GM18511 (cell line): ENCODE measurements around the gene THEMIS.

Experiments
- ATAC-seq: cut with Tn5 transposase; IDR thresholded peaks from one replicate; pipeline ENCODE4 v1.9.1; 2021; ENCODE audit warnings: mild to moderate bottlenecking, moderate library complexity; ENCODE audit not compliant: unreplicated experiment

THEMIS gene

DNA sequence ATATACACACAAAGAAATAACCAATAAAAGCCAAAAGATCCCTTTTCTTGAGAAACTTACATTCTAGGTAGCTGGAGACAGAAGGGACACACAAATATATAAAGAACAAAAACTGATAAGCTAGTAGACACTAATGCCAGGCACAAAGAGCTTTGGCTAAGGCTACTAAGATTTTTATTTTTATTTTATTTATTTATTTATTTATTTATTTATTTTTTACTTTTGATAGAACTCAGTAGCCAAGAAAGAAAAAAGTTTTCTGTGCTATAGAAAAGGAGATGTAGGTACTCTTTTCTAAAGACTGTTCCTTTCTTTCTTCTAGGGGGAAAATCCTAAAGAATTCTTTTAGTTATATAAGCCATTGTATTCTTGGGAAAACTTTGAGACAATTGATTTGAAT, 34.1 kb downstream of the THEMIS start:
- no peak for ATAC-seq

DNA sequence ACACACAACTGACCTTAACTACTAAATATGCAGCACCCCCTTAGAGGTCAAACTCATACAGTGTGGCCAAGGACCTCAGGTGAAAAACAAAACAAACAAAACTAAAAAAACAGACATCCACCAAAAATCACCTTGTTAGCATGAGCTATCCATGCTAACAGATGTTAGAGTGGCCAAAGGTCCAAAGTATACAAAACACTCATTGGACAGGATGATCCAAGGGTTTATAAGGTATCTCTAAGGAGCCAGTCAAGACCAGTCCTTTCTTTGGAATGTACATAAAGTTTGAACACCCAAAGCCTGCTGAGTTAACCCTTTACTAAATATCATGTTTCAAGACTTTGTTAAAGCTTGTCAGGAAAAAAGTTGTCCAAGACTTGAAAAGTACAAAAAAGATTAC, 35.8 kb downstream of the THEMIS start:
- no peak for ATAC-seq

- ATAC-seq: no peak
Observed at GRCh38 chr6:127864701-127865100, 36.2 kb downstream of the THEMIS start.

- no peak for ATAC-seq
Observed at GRCh38 chr6:127860723-127861122, 40.1 kb downstream of the THEMIS start.

GRCh38 chr6:127859956-127860355, 40.9 kb downstream of the THEMIS start:
- ATAC-seq: no peak

GRCh38 chr6:127858727-127859391, 42.0 kb downstream of the THEMIS start:
- no peak for ATAC-seq

DNA sequence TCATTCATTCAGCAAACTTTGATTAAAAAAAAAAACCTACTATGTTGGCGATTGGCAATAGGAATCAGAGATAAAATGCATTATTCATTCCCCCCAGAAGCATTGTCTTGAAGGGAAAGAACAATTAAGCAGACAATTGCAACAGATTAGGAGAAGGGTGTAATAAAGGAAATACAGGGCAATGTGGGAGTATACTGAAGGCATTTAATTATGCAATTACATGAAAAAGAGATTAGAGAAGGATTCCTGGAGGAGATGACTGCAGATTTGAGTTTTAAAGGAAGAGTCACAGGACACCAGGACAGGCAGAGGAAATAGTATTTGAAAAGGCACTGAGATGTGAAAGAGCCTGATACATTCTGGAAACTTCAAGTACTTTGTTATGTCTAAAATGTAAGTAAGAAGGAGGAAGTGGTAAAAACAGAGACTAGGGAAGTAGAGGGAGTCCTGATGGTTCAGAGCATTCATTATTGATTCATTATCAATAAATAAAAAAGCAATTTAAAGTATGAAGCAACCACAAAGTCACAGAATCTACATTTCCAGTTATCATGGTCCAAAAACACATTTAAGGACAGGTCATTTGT, 43.7 kb downstream of the THEMIS start:
- no peak for ATAC-seq

DNA sequence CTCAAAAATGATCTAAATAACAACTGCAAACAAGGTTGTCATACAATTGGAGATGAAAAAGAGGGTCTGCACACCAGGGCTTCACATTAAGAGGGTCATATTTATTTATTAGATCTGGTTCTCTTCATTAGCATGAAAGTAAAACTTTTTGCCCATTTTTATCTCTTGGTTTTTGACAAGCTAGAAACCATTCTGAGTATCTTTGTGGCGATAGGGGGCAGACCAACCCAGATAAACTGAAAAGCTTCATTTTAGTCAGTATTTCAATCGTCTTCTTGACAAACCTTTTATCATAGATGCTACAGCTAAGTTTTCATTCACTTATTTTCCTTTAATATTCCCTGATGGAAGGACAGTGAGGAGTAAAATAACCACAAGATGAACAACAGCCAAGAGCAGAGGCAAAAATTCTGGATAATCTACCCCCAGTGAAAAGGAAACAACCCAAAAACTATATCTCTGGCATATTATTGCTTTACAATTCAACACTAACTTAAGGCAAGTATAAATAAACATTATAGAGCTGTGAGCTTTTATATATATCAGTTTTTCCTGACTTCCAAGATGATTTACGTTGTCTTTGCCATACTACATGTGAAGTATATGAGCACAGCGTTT, 45.2 kb downstream of the THEMIS start:
- peak; percentile 51 for ATAC-seq

GRCh38 chr6:127854009-127854408, 46.8 kb downstream of the THEMIS start:
- ATAC-seq: no peak

DNA sequence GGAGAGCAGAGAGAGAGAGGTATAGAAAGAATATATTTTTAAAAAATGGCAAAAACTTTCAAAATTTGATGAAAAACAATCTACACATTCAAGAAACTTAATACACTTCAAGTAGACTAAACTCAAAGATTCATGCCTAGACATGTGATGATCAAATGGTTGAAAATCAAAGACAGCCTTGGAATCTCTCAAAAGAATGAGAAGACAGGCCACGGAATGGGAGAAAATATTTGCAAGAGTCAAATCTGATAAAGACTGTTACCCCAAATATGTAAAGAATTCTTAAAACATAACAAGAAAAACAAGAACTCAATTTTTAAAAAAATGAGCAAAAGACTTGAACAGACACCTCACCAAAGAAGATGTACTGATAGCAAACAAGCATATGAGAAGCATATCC, 49.7 kb downstream of the THEMIS start:
- ATAC-seq: no peak

DNA sequence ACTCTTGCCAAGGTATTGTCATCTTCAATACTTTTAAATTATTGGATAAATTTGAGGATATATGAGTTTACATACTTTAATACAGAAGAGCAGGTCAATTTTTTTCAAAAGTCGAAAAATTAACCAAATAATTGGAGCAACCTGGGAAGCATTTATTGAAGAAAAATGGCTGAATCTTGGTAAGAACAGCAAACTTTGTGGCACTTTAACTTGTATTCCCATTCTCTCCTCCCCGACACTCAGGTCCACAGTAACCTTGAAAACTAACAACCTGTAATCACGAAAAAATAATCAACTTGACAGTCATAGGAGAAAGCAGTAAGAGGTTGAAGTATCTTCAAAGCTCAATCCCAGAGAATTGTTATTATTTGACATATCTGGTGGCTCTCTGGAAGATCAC, 55.6 kb downstream of the THEMIS start:
- ATAC-seq: no peak

- no peak for ATAC-seq
Observed at GRCh38 chr6:127844529-127844928, 56.3 kb downstream of the THEMIS start.

DNA sequence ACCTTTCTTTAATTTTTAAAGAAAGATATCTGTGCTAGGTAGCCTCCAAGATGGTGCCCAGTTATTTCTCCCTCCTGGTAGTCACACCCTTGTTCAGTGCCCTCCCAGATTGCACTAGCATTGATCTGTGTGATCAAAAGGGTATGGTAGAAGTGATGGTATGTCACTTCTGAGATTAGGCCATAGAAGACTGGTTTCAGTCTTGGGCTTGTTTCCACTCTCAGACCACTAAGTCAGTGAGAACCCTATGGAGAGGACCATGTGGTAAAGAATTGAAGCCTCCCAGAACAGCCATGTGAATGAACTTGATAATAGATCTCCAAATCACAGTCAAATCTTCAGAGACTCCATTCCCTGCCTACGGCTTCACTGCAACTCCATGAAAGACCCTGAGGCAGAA, 57.3 kb downstream of the THEMIS start:
- ATAC-seq: no peak

DNA sequence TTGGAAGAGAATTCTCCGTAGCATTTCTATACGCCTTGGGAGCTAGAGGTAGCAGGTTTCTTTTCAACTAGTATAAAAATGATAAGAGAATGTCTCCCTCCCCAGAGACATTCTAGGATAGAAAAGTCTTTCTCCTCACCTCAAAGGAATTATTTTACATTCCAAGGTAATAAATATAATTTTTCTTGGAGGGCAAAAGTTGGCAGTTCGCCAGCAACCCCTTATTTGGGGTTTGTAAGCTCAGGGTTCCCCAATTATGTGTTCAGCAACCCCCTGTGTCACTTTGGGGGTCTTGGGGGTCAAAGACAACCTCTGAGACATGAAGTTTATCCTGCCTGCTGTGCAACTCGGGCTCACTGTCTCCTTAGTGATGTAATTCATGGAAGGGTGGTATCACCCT, 58.3 kb downstream of the THEMIS start:
- ATAC-seq: no peak

DNA sequence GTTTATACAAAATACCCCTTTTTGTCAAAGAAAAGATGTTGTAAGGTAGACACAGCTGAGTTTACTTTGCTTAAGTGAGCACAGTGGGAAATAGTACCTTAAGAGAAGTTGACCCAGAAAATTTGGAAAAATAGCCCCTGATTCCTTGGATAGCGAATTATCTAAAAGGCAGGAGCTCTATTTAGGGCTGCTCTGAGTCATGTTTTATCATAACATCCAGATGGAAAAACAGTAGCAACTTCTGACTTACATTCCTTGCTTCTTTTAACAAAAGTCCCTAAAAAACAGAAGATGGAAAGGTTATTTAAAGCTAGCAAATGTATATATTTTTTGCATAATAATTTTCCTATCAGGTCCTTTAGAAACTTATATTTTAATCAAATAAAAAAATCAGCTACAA, 59.0 kb downstream of the THEMIS start:
- ATAC-seq: no peak

- no peak for ATAC-seq
Observed at GRCh38 chr6:127834136-127834535, 66.7 kb downstream of the THEMIS start.

- no peak for ATAC-seq
Observed at GRCh38 chr6:127833336-127833735, 67.5 kb downstream of the THEMIS start.

- no peak for ATAC-seq
Observed at GRCh38 chr6:127832381-127832780, 68.5 kb downstream of the THEMIS start.

GRCh38 chr6:127824061-127824460, 76.8 kb downstream of the THEMIS start:
- no peak for ATAC-seq

DNA sequence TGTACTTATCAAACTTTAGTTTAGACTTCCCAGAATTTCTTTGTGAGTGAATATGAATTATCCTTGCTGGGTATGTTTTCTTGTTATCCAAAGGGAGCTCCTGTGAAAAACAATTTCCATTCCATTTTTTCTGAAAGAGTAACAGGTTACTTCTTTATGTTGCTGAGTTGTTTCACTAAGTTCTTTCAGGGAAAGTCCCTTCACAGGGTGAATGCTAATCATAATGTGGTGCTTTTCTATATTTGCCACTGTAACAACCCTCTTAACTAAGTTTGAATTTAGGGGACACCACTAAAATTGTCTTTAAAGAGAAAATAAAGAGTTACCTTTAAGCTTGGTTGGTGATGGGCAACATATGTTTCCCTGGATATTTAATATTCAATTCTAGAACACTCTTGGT, 79.4 kb downstream of the THEMIS start:
- ATAC-seq: no peak

DNA sequence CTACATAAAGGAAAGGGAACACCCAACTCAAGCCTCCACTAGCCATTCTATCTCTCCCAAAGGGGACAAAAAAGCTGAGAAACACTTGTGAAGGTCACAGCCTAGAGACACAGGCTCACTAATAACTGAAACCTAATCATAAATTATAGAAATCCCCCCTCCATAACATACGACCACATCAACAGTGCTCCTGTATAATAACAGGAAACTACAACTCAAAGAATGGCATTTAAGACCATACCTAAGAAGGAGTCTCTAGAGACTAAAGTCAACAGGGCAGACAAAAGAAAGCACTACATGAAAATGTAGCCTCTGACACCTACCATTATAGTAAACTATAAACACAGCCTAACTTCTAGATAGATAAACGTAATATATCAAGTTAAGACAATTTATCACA, 82.7 kb downstream of the THEMIS start:
- no peak for ATAC-seq

DNA sequence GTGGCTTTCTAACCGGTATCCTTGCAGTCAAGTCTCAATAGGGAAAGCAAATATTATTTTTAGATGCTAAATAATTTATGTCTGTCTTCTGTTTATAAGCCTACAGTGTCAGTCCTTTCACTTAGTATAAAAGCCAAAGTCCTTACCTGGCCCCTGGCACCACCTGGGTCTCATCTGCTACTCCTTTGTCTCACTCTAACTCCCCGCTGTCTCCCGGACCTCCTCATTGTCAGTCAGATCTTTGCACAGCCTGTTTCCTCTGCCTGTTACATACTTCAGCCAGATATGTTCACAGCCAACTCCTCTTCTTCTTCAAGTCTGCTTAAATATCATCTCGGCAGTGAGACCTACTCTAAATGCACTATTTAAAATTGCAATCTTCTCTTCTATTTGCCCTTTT, 84.2 kb downstream of the THEMIS start:
- ATAC-seq: no peak

DNA sequence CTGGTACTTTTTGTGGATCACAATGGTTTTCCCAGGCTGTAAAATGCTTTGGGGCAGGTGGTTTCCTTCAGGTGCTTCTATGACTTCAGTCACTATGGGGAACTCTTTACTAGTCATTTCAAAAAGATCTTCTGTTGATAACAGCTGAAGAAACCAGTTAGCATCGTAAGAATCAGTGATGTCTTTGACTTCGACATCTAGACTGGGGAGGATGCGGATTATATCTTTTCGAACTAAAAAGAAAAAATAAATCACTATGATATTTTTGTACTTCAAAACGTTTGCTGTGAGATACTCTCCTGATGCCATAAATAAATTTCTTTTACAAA, 87.2 kb downstream of the THEMIS start:
- no peak for ATAC-seq
